T-helper 2 cell treated with Interferon-gamma antibody and Interleukin-4, amounts not matched to agents 5 μg/mL and 100 μg/mL, for 36 hours (primary cell): ENCODE measurements around the gene DNAH7.

Source experiments
- DNase-seq: peaks from one replicate; pipeline ENCODE4 v3.0.0; 2021; ENCODE audit warnings: low spot score
- H3K27ac Mint-ChIP-seq: one replicate; pipeline ENCODE4 v1.8.0; 2021; ENCODE audit warnings: mild to moderate bottlenecking, mixed read lengths
- H3K27me3 Mint-ChIP-seq: one replicate; pipeline ENCODE4 v1.8.0; 2021; ENCODE audit warnings: low read depth, mixed read lengths
- H3K36me3 Mint-ChIP-seq: one replicate; pipeline ENCODE4 v1.8.0; 2021; ENCODE audit warnings: low read depth, mixed read lengths
- H3K4me1 Mint-ChIP-seq: one replicate; pipeline ENCODE4 v1.8.0; 2021; ENCODE audit warnings: low read depth, mixed read lengths
- H3K4me3 Mint-ChIP-seq: one replicate; pipeline ENCODE4 v1.8.0; 2022; ENCODE audit warnings: mild to moderate bottlenecking, moderate library complexity, mixed read lengths
- H3K9me3 Mint-ChIP-seq: one replicate; pipeline ENCODE4 v1.8.0; 2021; ENCODE audit warnings: mixed read lengths

Gene DNAH7

DNA sequence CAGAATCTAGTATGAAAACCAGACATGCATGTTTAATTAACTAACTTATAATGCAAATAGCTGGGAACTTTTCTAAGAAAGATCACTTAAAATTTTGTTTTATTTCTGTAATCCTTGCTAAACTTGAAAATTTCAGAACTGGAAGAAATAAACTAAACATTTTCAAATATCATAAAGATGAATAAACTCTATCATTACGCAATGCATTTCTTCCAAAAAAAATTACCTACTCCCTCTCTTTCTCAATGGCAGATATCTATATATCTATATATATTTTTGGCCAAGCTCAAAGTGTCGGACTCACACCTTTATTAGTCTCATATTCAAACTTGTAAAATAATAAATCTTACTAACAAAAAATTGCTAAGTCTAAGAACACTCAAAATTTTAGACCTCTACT lies 253.6 kb downstream of the DNAH7 start:
- no peak for DNase-seq
- Mint-ChIP-seq H3K9me3 (no peaks in the 10 kb centered on the region), H3K27ac (no peak overlapping the region), H3K27me3 (no peaks in the 10 kb centered on the region), H3K4me1 (no peaks in the 10 kb centered on the region), H3K4me3 (no peak overlapping the region), H3K36me3 (no peaks in the 10 kb centered on the region)

DNA sequence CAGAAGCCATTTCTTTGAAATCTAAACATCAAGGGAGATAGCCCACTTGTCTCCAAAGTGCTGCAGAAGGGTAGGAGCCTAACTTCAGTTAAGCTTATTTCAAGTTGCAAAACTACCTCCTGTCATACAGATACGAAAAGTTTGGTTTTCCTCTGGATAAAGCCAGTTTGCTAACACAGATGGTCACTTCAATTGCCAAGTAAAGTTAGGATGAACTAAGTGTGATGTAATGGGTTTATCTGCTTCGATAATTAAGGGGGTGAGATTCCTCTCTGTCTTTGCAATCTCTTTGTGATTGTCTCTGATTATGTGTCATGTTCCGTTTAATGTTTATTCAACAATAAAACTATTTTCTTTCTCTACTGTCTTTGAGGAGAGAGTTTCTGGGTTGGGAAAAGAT lies 255.2 kb downstream of the DNAH7 start:
- Mint-ChIP-seq H3K27ac (no peak overlapping the region), H3K27me3 (no peaks in the 10 kb centered on the region), H3K4me3 (no peak overlapping the region), H3K9me3 (no peaks in the 10 kb centered on the region), H3K36me3 (no peaks in the 10 kb centered on the region), H3K4me1 (no peaks in the 10 kb centered on the region)
- DNase-seq, result no peak

DNA sequence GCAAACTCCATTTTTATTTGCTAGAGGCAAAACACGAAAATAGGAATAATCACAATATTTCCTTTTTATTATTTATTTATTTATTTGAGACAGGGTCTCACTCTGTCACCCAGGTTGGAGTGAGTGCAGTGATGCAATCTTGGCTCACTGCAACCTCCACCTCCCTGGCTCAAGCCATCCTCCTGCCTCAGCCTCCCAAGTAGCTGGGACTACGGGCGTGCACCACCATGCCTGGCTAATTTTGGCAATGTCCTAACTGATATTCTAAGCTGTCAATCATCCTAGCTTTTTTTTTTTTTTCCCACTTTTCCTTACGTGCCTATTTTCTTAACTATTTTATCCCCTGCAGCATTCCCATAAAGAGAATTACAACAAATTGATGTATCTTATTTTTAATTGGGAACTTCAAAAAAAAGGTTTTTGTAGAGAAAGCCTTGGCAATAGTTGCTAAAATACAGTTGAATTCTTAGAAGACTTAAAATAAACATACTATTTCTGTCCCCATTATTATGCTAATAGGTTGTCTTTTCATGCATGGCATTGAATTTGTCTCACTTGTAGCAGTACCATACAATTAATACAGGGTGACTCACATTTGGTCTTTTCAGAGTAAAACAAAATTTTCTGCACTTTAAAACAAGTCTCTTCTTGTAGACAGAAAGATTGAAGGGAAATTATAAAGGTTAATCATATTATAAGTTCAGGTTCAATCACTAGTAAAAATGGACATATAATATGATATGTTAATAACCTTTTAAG lies 258.1 kb downstream of the DNAH7 start:
- no peaks in the 10 kb centered on the region for H3K4me1 Mint-ChIP-seq
- H3K36me3 Mint-ChIP-seq, result no peaks in the 10 kb centered on the region
- H3K27ac Mint-ChIP-seq, result no peak overlapping the region
- peaks cover 6% of the 10 kb centered on the region for H3K27me3 Mint-ChIP-seq
- no peak overlapping the region for H3K4me3 Mint-ChIP-seq
- DNase-seq, result no peak
- H3K9me3 Mint-ChIP-seq, result no peaks in the 10 kb centered on the region

DNA sequence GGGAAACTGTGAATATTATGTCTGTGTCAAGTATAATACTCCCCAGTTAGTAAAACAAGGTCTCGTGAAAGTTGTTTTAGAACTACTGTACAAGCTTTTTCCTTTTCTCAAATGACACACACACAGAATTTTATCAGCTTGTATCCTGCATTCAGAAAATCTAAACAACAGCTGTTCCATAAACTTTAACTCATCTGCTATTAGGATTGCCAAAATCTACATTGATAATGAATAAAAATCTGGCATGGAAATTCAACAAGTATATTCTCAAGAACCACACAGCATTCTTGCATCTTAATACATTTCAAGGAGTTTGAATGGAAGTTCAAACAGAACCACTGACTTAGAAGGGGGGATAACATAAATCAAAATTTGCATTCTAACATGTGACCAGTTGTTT lies 260.4 kb downstream of the DNAH7 start:
- no peaks in the 10 kb centered on the region for H3K9me3 Mint-ChIP-seq
- peaks cover 6% of the 10 kb centered on the region for H3K27me3 Mint-ChIP-seq
- H3K4me3 Mint-ChIP-seq, result no peak overlapping the region
- H3K36me3 Mint-ChIP-seq, result no peaks in the 10 kb centered on the region
- no peaks in the 10 kb centered on the region for H3K4me1 Mint-ChIP-seq
- H3K27ac Mint-ChIP-seq, result no peak overlapping the region
- no peak for DNase-seq

DNA sequence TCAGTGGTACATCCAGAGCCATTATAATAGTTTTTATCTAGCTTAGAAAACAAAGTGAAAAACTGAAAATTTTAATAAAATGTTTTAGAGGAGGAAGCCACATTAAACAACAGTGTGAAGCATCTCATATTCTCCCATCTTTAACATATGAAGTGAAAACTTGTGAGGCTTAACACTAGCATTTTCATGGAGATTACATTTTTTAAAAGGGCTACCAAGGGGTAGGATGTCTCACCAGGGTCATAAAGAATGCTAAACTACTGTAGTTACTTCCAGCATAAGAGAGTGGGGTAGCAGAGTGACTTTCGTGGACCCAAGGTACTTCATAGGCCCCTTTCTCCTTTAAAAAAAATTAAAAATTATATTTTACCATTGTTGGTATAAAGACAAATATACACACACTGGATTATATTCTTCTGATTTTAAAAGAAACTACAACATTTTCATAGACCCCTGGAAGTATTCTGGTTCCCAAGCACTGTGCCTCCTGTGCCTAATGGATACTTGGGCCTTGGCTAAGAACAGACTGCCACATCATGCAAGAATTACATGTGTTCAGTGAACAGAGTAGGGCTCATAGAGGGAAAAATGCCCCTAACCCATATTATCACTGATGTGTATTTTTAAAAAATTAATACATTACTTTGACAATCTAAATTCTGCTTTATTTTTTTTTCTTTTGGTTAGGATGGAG lies 263.2 kb downstream of the DNAH7 start:
- Mint-ChIP-seq H3K4me3 (no peak overlapping the region), H3K27ac (no peak overlapping the region), H3K4me1 (no peaks in the 10 kb centered on the region), H3K9me3 (no peaks in the 10 kb centered on the region), H3K27me3 (peaks cover 6% of the 10 kb centered on the region), H3K36me3 (no peaks in the 10 kb centered on the region)
- no peak for DNase-seq

DNA sequence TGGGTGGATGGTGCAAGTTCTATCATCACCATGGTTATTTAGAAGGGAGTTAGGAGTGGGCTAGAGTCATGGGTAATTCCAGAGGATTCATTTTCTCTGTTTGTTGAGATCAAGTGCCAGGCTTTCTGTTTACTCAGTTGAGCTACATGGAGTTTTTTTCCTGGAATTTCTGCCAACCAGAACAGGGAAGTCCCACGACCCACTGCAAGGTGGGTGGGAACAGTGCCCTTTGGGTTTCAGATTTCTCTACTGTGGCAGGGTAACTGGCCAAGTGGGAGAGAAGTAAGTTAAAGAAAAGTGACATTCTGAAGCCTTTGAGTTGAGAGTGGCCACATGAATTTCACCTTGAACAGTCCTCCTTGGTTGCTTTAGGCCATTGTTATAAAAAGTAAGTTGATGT lies 272.8 kb downstream of the DNAH7 start:
- Mint-ChIP-seq H3K4me3 (no peak overlapping the region), H3K9me3 (no peaks in the 10 kb centered on the region), H3K4me1 (no peaks in the 10 kb centered on the region), H3K36me3 (no peaks in the 10 kb centered on the region), H3K27ac (no peak overlapping the region), H3K27me3 (no peaks in the 10 kb centered on the region)
- no peak for DNase-seq

DNA sequence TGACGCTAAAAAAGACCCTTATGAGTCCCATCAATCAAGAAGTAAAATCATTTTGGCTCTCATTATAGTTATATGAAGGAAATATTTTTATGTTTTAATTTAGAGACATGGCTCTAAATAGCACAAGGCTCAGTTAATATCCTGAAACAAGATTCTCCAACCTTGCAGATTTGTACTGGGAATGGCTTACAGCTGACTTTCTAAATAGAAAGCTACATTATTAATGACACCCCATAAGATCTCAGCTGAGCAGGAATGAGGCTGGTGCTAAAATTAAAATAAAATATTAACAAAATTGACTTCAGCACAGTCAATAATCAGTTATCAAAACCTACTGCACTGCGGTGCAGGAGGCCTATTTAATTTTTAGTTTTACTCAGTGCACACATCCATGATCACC lies 274.8 kb downstream of the DNAH7 start:
- no peak overlapping the region for H3K27ac Mint-ChIP-seq
- no peak overlapping the region for H3K4me3 Mint-ChIP-seq
- no peaks in the 10 kb centered on the region for H3K27me3 Mint-ChIP-seq

DNA sequence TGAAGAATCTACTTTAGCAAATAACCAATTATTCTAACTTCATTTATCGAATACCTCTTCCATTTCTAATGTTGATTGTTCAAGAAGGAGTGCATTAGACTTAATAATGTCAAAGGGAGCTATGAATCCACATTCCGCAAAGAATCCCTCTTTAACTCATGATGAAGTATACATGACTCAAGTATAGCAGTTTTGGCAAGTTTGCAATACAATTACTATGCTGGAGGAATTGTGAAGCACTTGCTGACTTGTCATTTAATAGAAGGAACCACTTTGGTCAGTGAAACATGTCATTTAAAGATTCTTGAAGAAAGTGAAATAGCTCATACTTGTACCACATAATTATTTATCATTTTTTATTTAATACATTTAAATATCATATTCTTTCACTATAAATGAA lies 286.5 kb downstream of the DNAH7 start:
- Mint-ChIP-seq H3K4me1 (no peaks in the 10 kb centered on the region), H3K4me3 (no peak overlapping the region), H3K27ac (no peak overlapping the region), H3K9me3 (no peaks in the 10 kb centered on the region), H3K27me3 (no peaks in the 10 kb centered on the region), H3K36me3 (no peaks in the 10 kb centered on the region)
- no peak for DNase-seq

More for the DNA sequence above, 274.8 kb downstream of the DNAH7 start:
- Mint-ChIP-seq H3K9me3 (no peaks in the 10 kb centered on the region), H3K36me3 (no peaks in the 10 kb centered on the region), H3K4me1 (no peaks in the 10 kb centered on the region)
- DNase-seq, result no peak

DNA sequence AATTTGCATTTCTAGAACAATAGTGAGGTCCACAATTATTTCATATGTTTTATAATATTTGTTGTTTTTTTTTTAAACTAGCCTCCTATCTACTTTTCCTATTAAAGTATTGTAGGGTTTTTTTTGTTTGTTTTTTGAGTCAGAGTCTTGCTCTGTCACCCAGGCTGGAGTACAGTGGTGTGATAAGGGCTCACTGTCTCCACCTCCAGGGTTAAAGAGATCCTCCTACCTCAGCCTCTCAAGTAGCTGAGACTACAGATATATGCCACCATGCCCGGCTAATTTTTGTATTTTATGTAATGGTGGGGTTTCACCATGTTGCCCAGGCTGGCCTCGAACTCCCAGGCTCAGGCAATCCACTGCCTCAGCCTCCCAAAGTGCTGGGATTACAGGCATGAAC lies 289.1 kb downstream of the DNAH7 start:
- DNase-seq, result no peak
- no peaks in the 10 kb centered on the region for H3K9me3 Mint-ChIP-seq
- no peaks in the 10 kb centered on the region for H3K27me3 Mint-ChIP-seq

DNA sequence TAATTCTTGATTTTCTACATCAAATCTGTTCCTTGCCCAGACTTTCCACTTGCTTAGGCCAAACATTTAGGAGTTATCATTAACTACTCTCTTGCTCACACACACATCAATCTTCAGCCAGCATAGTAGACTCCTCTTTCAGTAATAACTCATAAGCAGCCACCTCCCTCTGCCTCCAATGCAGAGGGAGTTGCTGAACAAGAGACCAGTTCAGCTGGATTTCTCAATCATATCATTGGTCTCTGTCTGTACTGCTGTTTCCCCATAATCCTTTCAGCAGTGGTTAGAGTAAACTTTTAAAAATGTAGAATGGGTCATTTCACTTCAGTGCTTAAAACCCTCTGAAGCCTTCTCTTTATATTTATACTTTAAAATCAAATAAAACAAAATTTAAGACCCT lies 298.7 kb downstream of the DNAH7 start:
- Mint-ChIP-seq H3K9me3 (peaks cover 4% of the 10 kb centered on the region), H3K27me3 (peaks cover 2% of the 10 kb centered on the region), H3K4me1 (no peaks in the 10 kb centered on the region), H3K4me3 (no peak overlapping the region), H3K27ac (no peak overlapping the region), H3K36me3 (no peaks in the 10 kb centered on the region)
- no peak for DNase-seq

More for the DNA sequence above, 289.1 kb downstream of the DNAH7 start:
- no peaks in the 10 kb centered on the region for H3K4me1 Mint-ChIP-seq
- no peak overlapping the region for H3K27ac Mint-ChIP-seq
- no peaks in the 10 kb centered on the region for H3K36me3 Mint-ChIP-seq
- H3K4me3 Mint-ChIP-seq, result no peak overlapping the region

DNA sequence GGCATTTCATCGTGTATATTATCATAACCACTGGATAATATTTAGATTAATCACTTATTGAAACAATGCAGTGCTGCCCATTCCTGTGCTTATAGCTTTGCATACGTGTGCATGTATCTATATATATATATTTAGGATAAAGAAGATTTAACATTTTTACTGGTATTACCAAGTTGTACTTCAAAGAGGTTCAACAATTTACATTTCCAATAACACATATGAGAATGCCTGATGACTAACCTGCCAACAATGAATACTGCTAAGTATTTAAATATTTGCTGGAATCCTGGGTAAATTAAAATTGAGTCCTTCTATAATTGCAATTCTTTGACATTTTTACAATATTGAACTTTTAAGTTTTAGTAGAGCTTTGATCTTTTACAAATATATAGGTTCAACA lies 300.2 kb downstream of the DNAH7 start:
- Mint-ChIP-seq H3K4me1 (no peaks in the 10 kb centered on the region), H3K27me3 (peaks cover 4% of the 10 kb centered on the region), H3K4me3 (no peak overlapping the region), H3K36me3 (no peaks in the 10 kb centered on the region), H3K9me3 (peaks cover 11% of the 10 kb centered on the region), H3K27ac (no peak overlapping the region)
- no peak for DNase-seq

DNA sequence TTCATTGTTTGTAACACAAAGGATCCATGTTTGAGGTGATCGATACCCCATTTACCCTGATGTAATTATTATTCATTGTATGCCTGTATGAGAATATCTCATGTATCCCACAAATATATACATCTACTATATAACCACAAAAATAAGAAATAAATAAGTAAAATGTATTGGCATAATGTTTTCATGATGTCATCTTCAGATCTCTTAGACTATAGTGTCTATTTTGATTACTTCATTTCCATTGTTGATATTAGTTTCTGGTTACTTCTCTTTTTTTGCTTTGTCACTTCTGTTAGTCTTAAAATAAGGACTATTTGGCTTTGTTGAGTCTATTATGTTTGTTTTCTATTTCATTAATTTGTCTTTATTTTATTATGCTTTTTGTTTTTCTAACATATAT lies 301.9 kb downstream of the DNAH7 start:
- Mint-ChIP-seq H3K27ac (no peak overlapping the region), H3K4me1 (no peaks in the 10 kb centered on the region), H3K27me3 (peaks cover 5% of the 10 kb centered on the region), H3K36me3 (no peaks in the 10 kb centered on the region), H3K4me3 (no peak overlapping the region), H3K9me3 (peaks cover 16% of the 10 kb centered on the region)
- no peak for DNase-seq

DNA sequence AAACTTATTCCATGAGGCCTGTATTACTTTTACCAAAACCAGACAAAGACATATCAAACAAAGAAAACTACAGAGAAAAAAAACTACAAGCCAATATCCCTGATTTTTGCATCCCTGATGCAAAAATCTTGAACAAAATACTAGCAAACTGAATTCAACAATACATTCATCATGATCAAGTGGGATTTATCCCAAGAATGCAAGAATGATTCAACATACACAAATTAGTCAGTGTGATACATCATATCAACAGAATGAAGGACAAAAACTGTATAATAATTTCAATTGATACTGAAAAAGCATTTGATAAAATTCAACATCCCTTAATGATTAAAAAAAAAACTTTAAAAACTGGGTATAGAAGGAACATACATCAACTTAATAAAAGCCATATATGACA lies 304.8 kb downstream of the DNAH7 start:
- Mint-ChIP-seq H3K27me3 (peaks cover 5% of the 10 kb centered on the region), H3K4me1 (no peaks in the 10 kb centered on the region), H3K4me3 (no peak overlapping the region), H3K27ac (no peak overlapping the region), H3K36me3 (no peaks in the 10 kb centered on the region), H3K9me3 (peaks cover 16% of the 10 kb centered on the region)
- DNase-seq, result no peak

DNA sequence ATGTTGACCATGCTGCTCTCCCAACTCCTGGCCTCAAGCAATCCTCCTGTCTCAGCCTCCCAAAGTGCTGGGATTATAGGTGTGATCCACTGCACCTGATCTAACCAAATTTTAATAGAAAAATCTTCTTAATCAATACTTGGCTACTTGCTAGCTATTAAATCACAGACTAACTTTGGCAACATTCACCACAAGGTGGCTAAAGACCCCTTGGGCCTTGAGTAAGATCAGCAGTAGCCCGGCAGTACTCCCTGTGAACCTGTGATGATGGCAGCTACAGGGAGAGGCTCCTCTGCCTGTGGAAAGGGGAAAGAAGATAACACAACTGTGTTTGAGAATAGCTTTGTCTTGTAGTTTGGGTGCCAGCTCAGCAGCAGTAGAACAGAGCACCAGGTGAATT lies 308.8 kb downstream of the DNAH7 start:
- DNase-seq, result no peak
- no peak overlapping the region for H3K27ac Mint-ChIP-seq
- no peaks in the 10 kb centered on the region for H3K36me3 Mint-ChIP-seq
- peaks cover 11% of the 10 kb centered on the region for H3K9me3 Mint-ChIP-seq
- peaks cover 3% of the 10 kb centered on the region for H3K27me3 Mint-ChIP-seq
- H3K4me3 Mint-ChIP-seq, result no peak overlapping the region
- H3K4me1 Mint-ChIP-seq, result no peaks in the 10 kb centered on the region

DNA sequence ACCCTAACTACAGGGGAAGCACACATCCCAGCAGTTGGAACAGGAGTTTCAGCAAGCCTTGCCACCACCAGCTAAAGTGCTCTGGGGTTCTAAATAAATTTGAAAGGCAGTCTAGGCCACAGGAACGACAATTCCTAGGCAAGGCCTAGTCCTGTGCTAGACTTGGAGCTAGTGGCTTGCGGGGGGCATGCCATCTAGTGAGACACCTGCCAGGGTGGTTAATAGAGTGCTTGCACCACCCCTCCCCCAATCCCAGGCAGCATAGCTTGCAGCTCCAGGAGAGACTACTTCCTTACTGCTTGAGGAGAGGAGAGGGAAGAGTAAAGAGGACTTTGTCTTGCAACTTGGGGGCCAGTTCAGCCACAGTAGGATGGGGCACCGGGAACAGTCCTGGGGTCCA lies 309.8 kb downstream of the DNAH7 start:
- H3K4me3 Mint-ChIP-seq, result no peak overlapping the region
- no peak overlapping the region for H3K27ac Mint-ChIP-seq
- no peak for DNase-seq
- H3K9me3 Mint-ChIP-seq, result peaks cover 5% of the 10 kb centered on the region
- no peaks in the 10 kb centered on the region for H3K4me1 Mint-ChIP-seq
- H3K36me3 Mint-ChIP-seq, result no peaks in the 10 kb centered on the region
- H3K27me3 Mint-ChIP-seq, result peaks cover 3% of the 10 kb centered on the region
